NCI-H146 (cell line): ENCODE measurements around the gene EFNB2.

Experiments used
- DNase-seq: peaks from one replicate; lab custom pipeline; 2025; lab: John Stamatoyannopoulos, UW

EFNB2 gene

DNA sequence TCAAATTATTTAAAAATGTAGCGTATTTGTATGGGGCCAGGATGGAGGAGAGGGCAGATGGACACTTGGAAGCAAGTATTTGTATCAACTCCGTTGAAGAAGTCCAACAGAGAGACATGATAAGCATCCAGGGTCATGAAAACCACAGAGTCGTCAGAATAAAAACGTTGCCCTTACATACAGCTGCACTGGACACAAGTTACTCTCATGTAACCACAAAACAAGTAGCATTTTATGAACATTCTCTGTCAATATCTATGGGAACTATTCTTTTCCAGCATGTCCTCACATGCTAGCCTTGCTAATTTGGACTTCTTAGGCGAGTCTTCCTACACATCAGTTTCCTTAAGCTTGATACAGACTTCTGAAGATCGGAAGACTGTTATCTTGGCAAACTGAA, 35.0 kb downstream of the EFNB2 start:
- no peak for DNase-seq

DNA sequence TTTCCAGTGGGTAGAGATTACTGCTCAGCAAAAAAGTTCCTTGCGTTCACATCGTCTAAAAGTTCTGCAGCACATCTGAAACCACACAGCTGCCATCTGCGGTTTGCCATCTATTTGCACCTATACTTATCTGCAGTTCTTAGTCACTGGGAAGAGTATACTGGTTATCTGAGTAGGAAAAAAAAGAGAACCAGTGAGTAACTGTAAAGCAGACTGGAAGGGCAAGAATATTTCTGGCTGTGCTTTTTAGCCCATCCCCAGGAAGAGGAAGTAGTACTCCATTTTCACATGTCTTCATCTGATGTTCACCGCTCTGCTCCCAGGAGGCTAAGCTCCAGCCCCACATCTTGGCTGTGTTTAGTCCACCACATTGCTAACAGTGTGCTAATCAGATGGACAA, 35.6 kb downstream of the EFNB2 start:
- no peak for DNase-seq

DNA sequence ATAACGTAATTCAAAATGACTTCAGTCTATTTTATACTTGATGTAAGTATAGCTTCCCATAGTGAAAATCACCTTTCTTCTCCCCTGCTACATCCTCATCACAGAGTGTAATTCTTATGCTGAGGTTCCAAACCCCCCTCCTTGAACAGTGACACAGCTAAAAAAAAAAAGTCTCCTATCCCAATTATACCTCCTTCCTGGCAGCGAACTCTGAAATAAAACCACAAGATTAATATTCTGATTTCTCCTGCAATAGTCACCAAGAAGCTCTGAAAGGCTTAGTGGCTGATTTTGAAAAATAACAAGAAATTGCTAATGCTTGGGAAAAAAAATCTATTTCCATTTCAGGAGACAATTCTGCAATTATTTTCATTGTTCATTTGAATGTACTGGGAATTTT, 36.3 kb downstream of the EFNB2 start:
- no peak for DNase-seq

DNA sequence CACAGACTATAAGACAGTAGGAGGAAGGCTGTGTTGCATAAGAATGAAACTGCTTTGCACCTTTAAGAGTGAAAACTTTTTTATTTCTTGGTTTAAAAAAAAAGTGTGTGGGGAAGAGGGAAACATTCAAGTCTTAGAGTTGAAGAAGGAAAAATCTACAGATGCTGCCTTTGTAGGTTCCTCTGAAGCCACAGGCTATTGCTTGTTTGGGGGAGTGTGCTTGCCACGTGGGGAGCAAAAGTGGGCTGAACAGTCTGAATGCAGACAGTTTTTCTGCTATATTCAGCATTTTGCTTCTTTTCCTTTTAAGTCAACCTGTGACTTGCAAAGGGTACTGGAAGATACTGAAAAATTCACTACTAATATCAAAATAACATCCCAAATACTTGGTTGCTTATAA, 36.9 kb downstream of the EFNB2 start:
- DNase-seq = no peak

DNA sequence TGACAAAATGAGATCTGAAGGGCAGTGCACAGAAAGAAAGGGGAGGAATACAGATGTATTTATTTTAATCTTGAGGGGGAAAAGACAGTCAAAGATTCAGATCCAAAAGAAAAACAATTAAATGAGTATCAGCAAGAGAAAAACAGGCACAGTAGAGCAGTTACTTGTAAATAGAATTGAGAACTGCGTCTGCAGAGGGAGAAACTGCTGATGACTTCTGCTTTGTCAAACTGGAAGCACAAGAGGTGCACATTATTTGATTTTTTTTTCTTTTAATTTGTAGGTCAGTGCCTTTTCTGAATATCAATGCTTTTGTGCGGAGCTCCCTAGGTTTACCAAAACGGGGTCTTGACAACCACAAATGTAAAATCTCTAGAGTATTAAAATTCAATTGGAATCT, 37.3 kb downstream of the EFNB2 start:
- no peak for DNase-seq

DNA sequence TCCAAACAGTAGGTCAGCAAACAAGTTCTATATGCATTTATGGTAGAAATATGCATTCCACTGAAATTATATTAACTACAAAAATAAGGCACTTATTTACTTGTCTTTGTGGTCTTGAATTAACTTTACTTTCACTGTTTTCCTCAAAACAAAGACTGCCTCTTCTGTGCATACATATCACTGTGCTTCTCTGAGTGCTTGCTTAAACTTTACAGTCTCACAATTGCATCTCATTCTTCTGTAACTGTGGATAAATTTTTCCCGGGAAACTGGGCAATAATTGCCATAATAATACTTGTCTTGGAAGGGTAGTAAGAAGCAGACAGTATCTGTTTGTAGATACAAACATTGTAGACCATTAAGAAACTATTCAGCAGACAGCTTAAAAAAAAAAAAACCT, 38.4 kb downstream of the EFNB2 start:
- DNase-seq = no peak

DNA sequence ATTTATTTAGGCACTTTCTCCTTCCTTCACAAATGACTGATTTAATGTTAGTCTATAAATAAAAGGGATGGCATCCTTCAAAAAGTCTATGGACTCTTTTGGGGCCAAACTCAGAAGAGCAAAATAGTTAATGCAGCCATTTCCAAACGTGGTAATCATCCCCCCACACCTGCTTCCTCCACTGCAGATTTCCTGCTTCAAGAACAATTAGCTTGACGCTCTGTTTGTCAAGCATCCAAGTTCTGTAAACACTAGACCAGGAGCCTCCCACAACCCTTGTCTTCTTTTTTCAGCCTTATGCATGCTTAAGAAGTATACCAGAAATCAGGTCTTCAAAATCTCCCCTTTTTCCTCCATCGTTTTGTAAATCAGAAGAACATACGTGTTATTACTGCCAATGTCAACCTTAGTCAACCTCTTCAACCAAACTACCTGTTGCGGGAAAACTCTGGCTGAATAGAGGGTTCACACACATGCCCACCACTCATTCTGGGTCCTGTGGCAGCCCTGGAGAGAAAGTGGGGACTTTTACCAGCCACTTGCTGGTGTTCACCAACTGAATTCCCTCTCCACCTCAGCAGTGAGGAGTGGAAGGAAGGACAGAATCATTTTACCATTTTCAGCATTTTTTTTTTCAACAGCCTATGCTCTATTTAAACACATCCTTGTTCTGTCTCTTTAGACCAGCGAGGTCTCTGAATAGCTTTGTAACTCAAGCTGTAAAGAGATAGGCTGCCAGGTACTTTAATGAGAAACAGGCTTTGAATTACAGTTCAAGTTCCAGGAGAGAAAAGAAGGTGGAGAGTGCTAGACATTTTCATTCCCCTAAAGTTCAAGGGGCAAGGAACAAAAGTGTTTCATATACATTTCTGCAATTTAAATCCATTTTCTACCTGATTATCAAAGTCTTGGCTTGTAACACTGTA, 39.1 kb downstream of the EFNB2 start:
- DNase-seq = no peak

DNA sequence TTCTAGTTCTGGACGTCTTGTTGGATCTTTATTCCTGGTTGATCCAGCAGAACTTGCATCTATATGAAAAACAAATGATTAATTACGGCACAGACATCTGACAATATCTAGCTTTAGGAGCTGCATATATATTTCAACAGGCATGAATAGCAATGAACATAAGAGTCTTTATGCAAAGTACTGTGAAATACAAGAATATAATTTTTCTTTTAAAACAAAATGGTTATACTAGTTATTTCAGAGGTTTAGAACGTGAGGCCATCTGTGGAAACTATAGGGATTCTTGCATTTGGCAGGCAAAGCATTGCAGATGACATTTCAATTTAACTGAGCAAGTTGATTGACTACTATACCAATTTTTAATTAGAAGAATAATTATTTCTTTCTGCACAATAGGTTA, 40.5 kb downstream of the EFNB2 start:
- no peak for DNase-seq

DNA sequence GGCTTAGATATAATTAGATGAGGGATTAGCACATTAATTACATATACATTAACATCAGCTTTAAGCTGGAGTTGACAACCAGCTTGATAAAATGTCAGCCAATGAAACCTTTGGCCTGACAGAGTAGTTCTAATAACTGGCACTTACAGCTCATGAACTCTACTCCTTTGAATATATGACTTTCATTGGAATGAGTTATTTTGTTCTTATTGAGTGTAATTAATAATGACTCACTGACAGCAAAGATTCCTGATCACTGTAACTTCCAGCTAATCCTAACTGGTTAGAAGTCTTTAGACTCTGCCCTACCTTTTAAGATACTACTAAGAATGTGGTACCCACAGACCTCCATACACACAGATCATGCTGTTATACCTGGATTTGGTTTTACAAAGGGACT, 41.0 kb downstream of the EFNB2 start:
- no peak for DNase-seq

DNA sequence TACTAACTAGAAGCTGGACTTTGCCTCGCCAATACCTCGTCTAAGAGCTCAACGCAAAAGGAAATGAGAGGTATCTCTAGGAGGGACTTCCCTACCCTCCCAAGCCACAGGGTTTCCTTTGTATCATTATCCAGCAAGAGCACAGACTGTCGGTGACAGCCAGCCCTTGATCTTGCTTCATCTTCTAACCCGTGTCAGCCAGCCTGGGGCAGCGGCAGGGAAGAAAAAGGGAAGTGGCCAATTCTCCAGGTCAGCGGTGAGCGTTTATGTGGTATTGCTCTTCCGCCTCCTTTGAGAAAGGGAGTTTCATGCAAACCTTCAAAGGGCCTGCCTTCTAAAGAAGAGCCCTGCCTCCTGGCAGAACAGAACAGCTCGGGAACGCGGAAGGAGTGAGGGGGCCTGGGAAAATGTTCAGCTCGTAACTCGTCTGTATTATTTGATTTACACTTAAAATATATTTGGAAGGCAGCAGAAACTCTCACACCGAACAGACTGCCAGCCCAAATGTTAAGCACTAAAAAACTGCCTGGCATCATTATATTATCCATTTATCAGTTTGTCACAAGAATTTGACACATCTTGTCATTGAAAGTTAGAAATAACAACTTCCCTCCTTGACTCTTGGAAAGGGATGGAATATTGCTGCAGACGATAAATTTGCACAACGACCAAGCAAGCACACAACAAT, 41.8 kb downstream of the EFNB2 start:
- DNase-seq = no peak

DNA sequence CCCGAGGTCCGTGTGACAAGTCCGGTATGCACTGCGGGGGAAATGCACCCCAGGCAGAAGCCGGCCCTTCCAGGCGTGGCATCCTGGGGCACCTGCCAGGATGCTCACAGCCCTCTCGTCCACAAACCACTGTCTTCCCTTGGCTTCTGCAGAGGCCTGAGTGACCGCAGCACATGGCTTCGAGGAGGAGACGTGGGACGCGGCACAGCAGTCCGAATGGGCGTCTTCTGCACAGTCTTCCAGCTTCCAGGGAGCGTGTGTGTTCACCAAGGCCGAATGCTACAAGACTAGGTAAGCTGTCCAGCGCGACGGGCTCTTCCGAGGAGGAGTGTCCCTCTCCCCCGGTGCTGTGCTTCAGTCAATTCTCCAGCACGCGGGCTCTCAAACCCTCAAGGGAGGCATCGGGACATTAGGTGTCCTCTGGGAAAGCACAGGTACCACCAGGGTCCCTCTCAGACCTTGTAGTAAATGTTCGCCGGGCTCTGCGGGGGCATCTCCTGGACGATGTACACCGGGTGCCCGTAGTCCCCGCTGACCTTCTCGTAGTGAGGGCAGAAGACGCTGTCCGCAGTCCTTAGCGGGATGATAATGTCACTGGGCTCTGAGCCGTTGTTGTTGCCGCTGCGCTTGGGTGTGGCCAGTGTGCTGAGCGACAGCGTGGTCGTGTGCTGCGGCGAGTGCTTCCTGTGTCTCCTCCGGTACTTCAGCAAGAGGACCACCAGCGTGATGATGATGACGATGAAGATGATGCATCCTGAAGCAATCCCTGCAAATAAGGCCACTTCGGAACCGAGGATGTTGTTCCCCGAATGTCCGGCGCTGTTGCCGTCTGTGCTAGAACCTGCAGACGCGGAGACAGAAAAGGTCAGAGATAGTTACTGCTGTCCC, 42.6 kb downstream of the EFNB2 start:
- no peak for DNase-seq

DNA sequence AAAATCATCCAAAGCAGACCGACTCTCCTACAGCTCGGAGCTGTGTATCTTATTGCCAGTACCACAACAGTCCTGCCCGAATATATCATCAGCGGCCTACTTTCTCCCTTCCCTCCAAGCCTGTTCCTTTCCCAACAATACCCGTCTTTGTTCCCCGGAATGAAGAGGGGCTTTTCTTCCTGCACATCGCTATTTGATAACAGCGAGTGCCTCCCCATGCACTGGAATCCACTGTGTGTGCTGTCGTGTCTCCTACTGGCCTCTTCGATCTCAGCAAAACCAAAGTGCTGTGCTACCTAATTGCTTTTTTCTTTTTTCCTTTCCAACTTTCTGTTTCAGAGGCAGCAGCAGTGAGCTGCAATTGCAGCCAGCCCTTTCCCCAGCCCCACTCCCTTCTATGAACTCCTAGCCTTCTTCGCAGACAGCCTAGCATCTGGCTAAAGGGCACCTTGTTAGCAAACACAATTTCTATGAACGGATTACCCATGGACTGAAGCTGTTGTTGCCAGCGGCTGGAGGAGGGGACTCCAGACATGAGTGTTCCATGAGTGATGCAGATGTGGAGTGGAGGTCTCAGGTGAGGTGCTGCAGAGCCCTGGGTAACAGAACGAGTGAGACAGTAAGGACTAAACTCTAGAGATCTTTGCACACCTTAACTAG, 43.4 kb downstream of the EFNB2 start:
- DNase-seq = no peak

DNA sequence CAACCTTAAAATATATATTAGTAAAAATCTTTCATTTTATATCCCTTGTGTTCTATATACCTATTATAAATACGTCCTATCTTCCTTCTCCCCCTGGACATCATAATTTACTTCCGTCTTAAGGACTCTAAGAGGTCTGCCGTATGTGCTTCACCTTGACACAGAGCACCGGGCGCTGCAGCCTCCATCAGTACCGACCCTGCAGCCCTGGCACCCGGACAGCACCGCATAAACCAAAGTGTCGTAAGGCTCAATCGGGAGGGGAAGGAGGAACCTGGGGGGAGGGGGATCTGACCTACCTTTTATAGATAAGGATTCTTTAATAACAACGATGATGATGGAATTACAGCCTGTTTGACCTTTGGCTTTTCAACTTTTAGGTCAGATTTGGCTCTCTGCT, 44.0 kb downstream of the EFNB2 start:
- no peak for DNase-seq

DNA sequence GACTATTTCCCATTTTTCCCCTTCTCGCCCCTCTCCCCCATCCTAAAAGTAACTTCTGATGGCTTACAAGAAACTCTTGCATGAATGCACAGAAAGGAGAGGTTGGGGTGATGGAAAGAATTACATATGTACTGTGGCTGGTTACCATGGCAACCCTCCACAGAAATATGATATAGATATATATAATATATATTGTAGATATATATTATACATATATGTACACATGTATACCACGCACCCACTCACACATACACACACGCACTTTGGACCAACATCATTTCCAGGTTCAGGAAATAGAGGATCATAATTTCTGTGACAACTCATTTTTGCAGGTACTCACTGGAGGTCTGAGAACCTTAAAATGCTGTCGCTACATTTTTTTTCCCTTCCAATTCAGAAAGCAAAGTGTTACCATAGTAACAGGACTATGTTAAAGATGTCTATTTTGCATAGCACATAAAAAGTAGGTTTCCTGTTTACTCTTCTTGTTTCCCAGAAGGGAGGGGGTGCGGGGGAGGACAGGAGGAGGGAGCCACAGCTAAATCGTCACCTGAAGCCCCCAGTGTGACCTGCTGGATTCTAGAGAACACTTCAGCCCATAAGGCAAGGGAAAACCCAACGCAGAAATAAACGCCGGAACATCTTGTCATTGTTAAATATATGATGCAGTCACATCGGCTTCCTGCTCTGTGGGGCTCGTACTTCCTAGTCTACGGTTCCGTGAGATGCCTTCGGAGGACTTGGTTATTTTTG, 44.7 kb downstream of the EFNB2 start:
- DNase-seq = no peak

DNA sequence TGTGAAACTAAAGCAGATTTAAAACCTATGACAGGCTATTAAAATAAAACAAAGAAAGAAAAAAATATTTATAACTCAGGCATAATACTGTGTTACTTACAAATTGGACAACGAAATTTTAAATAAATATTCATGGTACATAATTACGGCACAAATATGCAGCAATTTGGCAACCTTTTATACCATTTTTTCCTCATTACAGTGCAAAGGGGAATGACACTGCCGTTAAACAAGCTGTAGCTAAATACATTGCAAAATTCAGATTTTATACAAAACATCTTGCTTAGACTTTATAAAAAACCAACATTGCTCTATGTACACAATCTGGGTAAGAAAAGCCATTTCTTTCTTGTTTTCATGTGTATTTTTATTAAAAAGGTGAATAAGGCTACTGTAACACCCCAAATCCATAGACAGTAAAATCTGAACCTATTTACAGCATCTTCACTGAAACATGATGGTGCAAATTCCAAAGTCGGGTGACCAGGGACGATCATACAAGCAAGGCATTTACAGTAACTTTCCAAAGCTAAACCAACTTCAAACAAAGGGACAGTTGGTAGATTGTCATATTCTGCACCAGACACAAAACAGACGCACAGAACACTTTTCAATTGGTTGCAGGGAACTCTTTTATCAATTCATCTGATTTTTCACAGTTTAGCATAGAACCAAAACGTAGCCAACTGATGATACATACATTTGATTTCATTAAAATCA, 45.5 kb downstream of the EFNB2 start:
- DNase-seq = no peak

DNA sequence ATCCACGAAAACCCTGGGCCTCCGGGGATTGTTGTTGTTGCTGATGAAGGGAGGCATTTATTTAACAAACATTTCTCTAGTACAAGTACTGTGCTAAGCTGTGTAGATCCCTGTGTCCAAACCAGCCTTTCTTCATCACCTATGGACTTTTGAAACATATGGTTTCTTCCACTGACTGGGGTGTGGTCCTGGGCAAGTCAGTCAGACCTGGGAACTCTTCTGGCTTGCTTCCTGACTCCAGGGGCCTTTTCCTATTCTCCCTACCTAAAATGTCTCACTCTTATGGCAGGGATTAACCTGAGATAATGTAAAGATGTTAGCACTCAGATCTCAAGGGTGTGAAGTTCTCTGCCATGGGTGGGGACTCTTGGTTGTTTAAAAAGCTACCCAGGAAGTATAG, 46.8 kb downstream of the EFNB2 start:
- DNase-seq = no peak

DNA sequence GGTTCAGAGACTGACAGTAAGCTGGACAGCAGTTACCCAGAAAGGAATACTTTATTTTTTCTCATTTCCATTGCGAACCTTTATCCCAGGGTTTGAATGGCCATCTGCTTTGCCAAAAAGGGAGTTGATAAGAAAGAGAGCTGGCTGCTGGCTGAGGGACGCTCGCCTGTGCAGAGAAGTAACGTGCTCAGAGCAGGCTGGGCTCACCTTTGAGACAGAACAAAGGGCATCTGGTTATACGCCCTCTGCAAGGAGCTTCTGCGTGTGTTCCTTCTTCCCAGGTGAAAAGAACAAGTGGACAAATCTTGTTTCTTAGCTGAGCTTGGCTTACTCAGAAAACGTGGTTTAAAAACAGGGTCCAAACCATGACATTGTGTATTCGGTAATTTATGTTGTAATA, 47.4 kb downstream of the EFNB2 start:
- no peak for DNase-seq

DNA sequence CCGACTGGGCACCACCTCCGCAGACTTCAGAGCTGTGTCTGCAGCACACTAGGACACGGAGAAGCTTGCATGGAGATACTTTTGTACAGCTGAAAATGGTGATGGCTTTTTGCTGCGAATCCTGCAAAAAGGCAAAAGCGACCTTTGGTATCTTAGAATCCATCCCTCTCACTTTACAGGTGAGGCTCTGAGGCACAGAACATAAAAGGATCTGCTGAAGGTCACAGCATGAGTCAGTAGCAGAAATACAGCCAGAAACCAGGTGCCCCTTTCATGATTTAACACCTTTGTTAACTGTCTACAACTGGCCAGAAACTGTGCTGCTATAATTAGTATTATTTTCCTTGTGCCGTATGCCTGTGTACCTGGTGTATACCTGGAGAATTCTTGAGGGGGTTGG, 48.3 kb downstream of the EFNB2 start:
- DNase-seq = no peak

DNA sequence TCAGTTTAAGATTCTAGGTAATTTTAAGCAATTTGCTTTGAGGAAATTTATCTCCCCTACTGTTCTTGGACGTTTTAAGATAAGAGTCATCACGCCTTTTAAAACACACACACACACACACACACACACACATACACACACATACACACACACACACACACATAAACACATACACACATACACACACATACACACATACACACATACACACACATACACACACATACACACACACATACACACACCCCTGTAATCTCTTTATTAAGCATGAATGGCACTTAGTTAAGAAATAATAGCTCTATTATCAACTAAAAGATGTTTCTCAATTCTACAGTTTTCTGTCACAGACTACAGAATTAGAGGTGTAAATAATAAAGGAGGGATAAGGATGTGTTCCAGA, 49.2 kb downstream of the EFNB2 start:
- no peak for DNase-seq

DNA sequence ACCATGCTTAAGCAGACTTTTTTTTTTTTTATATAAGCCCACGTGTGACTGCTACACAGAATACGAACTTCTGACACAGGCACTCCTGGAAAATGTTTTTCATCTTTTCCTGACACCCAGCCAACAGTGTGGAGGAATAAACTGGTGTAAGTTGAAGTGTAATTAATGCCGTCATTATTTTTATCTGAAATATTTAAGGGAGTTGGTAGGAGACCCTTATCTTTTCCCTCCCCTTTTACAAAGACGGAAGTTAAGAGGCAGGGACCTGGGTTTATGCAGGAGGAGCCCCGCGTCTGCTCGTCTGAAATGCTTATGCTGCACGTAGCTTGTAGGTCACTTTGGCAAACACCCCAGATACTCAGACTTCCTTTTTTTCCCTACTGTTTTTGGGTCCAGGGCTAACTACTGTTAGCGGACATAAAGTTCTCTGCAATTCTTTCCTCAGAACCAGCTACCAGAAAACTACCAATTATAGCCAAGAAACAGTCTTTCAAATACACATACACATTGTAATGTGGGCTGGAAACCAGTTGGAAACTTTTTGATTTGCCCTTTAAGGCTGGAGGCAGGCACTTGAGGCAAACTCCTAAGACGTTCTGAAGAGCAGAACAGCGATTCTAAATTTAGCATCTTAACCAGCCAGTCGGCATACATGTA, 50.8 kb downstream of the EFNB2 start:
- no peak for DNase-seq
